ENCODE results near the gene VLDLR.

VLDLR gene

DNA sequence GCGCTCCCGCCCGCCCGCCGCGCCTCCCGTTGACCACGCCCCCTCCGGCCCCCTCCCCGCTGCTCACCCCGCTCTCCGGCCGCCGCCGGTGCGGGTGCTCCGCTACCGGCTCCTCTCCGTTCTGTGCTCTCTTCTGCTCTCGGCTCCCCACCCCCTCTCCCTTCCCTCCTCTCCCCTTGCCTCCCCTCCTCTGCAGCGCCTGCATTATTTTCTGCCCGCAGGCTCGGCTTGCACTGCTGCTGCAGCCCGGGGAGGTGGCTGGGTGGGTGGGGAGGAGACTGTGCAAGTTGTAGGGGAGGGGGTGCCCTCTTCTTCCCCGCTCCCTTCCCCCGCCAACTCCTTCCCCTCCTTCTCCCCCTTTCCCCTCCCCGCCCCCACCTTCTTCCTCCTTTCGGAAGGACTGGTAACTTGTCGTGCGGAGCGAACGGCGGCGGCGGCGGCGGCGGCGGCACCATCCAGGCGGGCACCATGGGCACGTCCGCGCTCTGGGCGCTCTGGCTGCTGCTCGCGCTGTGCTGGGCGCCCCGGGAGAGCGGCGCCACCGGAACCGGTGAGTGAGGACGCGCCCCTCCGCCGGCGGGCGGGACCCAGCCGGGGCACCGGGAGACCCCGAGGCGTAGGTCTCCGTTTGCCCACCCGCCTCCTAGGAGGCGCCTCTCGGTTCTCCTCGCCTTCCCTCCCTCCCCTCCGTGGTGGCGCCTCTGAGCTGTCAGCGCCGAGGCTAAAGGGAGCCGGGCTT is at the start of gene VLDLR:
Gene VLDLR, plus strand, starts transcription at position 66 of the 739 bp plus-strand sequence. Its CDS starts 403 bp downstream, at position 469.
- TF ChIP-seq ZFX (IDR thresholded peaks at IDR 0.05), result no peak
- TF ChIP-seq, protein P1, sequence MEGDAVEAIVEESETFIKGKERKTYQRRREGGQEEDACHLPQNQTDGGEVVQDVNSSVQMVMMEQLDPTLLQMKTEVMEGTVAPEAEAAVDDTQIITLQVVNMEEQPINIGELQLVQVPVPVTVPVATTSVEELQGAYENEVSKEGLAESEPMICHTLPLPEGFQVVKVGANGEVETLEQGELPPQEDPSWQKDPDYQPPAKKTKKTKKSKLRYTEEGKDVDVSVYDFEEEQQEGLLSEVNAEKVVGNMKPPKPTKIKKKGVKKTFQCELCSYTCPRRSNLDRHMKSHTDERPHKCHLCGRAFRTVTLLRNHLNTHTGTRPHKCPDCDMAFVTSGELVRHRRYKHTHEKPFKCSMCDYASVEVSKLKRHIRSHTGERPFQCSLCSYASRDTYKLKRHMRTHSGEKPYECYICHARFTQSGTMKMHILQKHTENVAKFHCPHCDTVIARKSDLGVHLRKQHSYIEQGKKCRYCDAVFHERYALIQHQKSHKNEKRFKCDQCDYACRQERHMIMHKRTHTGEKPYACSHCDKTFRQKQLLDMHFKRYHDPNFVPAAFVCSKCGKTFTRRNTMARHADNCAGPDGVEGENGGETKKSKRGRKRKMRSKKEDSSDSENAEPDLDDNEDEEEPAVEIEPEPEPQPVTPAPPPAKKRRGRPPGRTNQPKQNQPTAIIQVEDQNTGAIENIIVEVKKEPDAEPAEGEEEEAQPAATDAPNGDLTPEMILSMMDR (conservative IDR thresholded peaks at IDR 0.05), result no peak; the same call in 1 of the 2 replicates
- peak within 1 kb of the TSS; percentile 65 for H3K27ac ChIP-seq

DNA sequence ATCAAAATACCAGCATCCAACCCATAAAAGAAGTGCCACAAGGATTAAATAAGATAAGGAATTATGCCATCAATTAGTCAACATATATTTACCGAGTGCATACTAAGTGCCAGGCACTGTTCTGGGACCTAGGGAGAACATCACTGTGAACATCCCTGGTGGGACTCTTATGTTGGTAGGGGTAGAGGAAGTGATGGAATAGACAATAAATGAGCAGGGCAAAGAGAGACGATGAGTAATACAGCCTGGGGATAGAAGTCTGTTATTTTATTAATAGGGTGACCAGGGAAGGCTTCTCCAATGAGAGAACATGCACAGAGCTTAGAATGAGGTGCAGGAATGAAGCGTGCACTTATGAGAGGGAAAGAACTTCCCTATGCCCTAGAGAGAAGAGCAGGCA is 47.4 kb upstream of the VLDLR start:
- no peak overlapping the region for H3K27ac ChIP-seq
- TF ChIP-seq, protein P1 (conservative IDR thresholded peaks at IDR 0.05), result no peak
- no peak for TF ChIP-seq ZFX (IDR thresholded peaks at IDR 0.05)

DNA sequence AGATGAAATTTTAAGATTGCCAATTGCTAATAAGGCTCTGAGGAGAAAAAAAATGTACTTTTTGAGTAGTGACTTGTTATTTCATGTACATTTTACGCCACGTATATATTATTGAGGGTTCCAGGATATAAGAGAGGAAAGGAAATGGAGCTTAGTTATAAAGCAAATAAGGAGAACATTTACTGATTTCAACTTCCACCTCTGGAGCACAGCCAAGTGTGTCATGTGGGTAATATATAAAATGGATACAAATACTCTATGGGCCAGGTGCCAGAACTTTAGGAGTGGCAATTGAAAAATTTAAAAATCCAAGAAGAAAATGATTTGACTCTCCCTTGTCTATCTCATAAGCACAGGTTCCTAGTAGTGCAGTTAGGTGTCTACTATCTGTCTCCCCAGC is 45.0 kb upstream of the VLDLR start:
- H3K27ac ChIP-seq, result no peak overlapping the region
- TF ChIP-seq, protein P1 (conservative IDR thresholded peaks at IDR 0.05), result no peak
- TF ChIP-seq ZFX (IDR thresholded peaks at IDR 0.05), result no peak

DNA sequence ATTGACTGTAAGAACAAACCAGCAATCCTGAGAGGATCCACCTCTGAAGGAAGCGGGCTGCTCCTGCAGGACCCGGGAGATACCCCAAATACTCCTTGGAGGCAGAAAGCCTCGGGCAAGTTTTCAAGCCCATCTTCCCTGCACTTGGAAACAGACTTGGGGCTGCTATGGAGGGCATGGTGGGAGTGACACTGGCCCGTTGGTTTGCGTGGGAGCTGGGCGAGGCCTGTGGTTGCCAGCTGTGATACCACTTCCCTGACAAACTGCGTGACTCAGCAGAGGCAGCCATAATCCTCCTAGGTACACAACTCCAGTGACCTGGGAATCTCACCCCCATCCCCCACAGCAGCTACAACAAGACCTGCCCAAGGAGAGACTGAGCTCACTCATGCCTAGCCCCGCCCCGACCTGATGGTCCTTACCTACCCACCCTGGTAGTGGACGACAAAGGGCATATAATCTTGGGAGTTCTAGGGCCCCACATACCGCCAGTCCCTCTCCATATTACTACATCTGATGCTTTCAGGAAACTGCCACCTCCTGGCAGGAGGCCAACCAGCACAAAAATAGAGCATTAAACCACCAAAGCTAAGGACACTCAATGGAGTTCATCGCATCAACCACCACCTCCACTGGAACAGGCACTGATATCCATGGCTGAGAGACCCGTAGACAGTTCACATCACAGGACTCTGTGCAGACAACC is 38.1 kb upstream of the VLDLR start:
- TF ChIP-seq ZFX (IDR thresholded peaks at IDR 0.05), result no peak
- no peak overlapping the region for H3K27ac ChIP-seq

DNA sequence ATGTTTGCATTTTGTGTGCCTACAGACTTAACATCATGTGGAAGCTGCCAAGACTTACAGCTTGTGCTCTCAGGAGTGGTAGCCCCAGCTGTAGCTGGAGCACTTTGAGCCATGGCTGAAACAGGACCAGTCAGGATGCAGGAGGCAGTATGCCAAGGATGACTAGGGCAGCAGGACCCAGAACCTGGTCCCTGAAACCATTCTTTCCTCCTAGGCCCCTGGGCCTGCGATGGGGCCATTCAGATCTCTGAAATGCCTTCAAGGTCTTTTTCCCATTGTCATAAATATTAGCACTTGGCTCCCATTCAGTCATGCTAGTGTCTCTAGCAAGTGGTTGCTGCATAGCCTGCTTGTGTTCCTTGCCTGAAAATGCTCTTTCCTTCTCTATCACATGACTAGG is 29.6 kb upstream of the VLDLR start:
- TF ChIP-seq, protein P1 (conservative IDR thresholded peaks at IDR 0.05), result no peak
- no peak for TF ChIP-seq ZFX (IDR thresholded peaks at IDR 0.05)
- H3K27ac ChIP-seq, result no peak overlapping the region

DNA sequence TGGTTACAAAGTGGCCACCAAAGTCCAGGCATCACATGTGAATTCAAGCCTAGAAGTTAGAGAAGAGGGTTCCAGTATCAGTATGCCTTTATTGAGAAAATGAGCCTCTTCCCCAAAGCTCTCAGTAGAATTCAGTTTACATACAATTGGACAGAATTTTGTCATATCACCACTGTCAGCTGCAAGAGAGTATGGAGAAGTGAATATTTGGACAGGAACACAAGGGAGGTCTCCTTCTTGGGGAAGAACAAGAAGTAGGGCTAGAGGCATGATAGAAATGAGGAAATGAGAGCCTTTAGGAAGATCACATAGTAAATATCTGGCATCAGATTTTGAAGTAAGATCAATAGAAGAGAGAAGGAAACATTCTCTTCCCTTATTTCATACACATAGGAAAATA is 27.8 kb upstream of the VLDLR start:
- H3K27ac ChIP-seq, result no peak overlapping the region
- TF ChIP-seq ZFX (IDR thresholded peaks at IDR 0.05), result no peak
- TF ChIP-seq, protein P1 (conservative IDR thresholded peaks at IDR 0.05), result no peak

DNA sequence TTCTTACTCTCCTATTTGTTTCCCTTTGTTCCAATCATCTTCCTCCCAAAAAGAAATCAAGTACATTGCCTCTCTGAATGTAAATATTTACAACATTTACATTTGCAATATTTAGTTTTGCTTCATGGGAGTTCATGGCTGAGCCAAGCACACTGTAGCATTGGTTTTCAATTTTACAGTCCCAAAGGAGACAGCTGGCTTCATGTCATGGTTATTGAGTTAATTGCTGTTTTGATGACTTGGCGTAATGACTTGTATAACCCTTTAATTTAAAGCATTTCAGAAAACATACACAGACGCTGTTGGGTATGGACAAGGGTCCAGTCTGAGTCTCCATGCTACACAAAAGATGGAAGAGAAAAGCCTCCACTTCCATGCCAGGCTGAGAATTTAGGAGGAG is 25.6 kb upstream of the VLDLR start:
- no peak for TF ChIP-seq ZFX (IDR thresholded peaks at IDR 0.05)
- TF ChIP-seq, protein P1 (conservative IDR thresholded peaks at IDR 0.05), result no peak
- no peak overlapping the region for H3K27ac ChIP-seq
